Activated T-helper 1 cell treated with Interleukin-2 at 50 U/mL for 16 hours (primary cell): Measurements from ENCODE around the gene DDIT4L.
"Not testable (repeated sequence)": the region's sequence is repeated elsewhere in the genome, so short reads cannot be mapped to it uniquely, and the experiment has no call there.

Source experiments
- DNase-seq: peaks from one replicate; pipeline ENCODE4 v3.0.0-alpha.2; 2020; ENCODE audit warnings: low read depth

DDIT4L gene

DNA sequence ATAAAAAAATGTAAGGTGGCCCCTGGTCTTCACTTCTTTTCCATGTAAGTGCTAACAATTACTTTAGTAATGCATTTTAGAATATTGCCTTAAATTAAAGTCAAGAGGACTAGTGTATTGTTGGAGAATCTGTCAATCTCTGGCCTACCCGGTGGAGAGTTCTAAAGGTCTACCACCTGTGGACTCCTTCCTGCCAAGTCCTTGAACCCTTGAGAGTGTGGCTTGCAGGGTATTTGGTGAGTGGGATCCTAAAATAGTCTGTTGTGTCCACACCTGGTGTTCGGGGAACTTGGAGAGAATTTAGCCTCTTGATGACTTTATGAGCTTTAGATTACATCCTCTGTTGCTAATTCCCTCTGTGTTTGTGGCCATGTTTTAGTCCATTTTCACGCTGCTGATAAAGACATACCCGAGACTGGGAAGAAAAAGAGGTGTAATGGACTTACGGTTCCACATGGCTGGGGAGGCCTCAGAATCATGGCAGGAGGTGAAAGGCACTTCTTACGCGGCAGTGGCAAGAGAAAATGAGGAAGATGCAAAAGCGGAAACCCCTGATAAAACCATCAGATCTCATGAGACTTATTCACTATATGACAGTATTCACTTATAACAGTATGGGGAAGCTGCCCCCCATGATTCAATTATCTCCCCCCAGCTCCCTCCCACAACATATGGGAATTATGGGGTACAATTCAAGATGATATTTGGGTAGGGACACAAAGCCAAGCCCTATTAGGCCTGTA lies 23.8 kb downstream of the DDIT4L start:
- DNase-seq = no peak

DNA sequence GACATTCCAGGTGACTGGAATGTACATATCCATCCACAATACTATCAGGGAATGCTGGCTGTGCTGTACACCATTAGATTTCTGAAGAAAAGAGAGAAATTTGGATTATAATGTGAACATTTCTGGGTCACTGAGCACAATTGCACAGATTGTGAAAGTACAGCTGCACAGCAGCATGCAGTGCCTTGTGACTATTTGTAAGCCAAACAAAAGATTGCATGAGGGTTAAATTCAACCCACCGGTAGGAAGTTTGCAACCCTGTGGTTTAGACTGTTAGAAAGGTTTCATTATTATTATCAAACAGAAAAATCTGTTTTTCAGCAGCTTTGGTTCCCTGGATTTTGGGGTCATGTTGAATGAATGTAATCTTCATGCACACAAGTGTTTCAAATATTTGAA lies 24.5 kb downstream of the DDIT4L start:
- DNase-seq = no peak

DNA sequence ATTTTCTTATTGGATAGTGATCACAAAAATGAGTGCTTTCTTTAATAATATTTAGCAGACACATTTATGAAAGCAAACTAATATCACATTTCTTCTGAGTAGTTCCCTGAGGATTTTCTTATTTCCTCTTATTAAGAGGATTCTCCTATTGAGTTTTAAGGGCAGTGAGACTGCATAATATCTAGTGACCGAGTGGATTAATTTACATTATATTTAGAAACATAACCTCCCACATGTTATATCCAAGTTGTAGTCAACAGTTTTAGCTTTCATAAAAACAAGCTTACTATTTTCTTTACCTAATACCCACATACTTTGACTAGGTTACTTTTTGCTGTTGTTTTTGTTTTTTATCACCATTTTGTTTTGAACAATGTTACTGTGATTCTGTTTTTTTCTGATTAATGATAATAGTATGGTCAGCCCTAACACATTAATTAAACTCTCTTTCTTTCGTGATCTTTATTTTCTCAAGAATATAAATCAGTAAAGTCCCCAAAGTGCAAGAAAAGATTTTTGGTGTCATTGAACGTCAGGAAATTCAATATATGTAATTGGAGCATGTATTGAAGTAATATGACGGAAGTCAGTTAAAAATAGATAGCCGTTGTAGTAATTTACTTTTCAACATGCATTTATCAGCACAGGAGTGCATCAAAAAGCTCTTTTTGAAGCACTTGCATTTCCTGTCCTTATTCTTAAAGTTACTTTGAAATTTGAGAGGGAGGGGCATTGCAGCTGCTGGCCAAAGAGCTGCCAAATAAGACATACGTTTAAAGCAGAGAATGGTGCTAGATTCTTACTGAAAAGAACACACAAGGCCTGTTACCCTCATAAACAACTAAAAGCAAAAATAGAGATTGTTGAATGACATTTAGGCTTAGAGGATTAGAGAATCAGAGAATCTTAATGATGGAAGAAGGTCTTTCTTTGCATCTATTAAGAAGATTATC lies 25.2 kb downstream of the DDIT4L start:
- DNase-seq = no peak

DNA sequence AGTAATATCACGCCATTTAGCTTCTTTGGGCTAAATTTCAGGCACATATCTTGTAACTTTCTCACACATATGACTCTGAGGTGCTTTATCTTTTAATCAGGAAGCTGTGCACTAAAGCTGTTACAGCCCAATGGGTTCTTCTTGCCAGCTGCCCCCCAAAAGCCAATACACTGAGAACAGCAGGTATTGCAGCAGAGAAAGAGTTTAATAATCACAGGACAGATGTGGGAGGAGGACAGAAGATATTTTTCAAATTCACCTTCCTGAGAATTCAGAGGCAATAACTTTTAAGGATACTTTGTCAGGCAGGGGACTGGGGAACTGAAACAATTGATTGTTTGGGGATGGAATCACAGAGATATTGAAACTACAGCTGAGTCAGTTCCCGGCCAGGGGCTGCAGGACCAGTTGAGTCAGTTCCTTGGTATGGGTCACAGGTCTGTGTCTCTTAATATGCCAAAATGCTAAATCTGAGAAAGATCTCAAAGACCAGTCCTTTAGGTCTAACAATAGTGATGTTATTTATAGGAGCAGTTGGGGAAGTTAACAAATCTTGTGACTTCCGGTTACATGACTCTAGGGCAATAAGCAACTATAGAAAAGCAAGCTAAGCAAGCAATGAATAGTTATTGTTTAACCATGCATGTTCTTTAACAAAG lies 28.1 kb downstream of the DDIT4L start:
- DNase-seq = no peak

DNA sequence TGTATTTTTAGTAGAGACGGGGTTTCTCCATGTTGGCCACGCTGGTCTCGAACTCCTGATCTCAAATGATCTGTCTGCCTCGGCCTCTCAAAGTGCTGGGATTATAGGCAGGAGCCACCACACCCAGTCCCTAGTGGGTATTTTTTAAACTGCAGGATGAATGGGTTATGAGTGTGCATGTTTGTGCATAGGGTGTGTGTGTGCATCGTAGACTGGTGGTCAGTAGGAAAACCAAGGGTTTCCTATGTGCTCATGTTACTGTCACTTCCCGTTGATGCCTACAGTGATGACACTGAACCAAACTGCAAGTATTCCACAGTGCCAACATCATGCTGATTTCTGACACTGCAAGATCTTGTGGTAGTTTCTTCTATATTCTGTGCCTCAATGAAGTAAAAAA lies 41.1 kb downstream of the DDIT4L start:
- no peak for DNase-seq

DNA sequence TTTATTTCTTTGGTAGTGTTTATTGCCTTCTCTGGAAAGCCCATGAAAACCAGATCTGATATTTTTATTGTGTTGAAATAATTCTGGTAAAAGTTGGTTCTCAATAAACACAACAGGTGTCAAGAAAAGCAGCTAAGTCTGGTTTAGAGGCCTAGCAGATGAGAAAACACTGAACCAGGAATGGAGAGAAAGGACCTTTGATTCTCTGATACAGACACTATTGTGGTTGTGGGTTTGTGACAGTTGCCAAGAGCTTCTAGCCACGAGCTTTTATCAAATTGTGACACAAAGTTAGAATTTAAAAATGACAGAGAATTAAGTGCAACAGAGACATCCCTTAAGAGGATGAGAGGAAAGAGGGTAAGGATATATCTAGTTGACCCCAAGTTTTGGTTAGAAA lies 42.6 kb downstream of the DDIT4L start:
- no peak for DNase-seq

DNA sequence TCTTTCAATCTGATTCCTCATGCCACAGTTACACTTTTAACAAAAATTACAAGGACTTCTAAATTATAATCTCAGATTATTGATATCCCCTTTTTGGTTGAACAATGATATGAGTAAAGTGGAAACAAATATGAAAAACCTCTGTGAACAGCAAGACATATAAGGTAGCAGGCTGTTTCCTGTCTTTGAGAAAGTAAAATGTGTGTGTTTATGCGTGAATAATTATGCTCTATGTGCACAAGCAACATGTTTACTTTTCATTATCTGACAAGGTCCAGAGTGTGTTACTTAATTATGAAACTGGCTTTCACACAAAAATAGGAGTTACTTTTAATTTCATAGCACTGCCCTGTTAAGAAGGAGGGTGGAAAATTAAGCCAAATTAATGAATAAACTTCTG lies 43.1 kb downstream of the DDIT4L start:
- no peak for DNase-seq

DNA sequence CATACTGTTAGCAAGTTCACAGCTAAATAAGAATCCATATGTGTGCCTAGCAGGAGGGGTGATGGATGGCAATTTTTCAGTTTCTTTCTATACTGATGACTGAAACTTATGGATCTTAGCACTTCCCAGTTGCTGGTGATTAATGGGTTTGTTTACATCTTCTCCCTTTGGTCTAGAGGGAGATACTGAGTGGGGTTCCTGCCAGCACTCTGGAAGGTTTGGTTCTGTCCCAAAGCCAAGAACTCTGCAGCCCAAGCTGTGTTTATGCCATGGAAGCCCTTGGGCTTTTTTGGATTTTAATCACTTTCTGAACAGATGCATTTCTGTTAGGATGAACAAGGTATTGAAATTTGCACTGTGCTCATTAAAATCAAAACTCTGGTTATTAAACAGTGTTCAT lies 43.5 kb downstream of the DDIT4L start:
- DNase-seq = no peak

DNA sequence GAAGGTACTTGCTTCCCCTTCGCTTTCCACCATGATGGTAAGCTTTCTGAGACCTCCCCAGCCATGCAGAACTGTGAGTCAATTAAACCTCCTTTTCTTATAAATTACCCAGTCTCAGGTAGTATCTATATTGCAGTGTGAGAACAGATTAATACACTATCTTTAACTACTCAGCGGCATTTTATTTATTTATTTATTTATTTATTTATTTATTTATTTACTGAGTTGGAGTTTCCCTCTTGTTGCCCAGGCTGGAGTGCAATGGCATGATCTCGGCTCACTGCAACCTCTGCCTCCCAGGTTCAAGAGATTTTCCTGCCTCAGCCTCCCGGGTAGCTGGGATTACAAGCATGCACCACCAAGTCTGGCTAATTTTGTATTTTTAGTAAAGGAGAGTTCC lies 52.9 kb downstream of the DDIT4L start:
- DNase-seq = not testable (repeated sequence)
